HepG2 (cell line): ENCODE results near the gene TFB1M. TPM values are rescaled to one million over a fixed set of nuclear protein-coding genes. Genes with fewer than 3 reads are reported as not detected.

ENCODE experiments used
- FOXC1 ChIP-seq: sonication (generic); formaldehyde crosslinking; IDR thresholded peaks from 2 replicates; pipeline ENCODE4 v1.8.0; 2022; ENCODE audit warnings: mild to moderate bottlenecking, missing genetic modification reagents, borderline replicate concordance
- FOXJ3 ChIP-seq: sonication (generic); formaldehyde crosslinking; IDR thresholded peaks from 2 replicates; pipeline ENCODE4 v1.4.0; 2020; ENCODE audit warnings: missing genetic modification reagents, mild to moderate bottlenecking, borderline replicate concordance
- HHEX ChIP-seq: IDR thresholded peaks from 2 replicates; pipeline ENCODE4 v1.6.1; 2016; ENCODE audit warnings: control low read depth
- JARID2 ChIP-seq: sonication (generic); formaldehyde crosslinking; IDR thresholded peaks from 2 replicates; pipeline ENCODE4 v1.8.1; 2023; ENCODE audit warnings: missing genetic modification reagents, inconsistent platforms; ENCODE audit not compliant: insufficient replicate concordance
- MEIS2 ChIP-seq: sonication (generic); formaldehyde crosslinking; IDR thresholded peaks from 2 replicates; pipeline ENCODE4 v1.9.0; 2021; ENCODE audit warnings: mild to moderate bottlenecking, missing genetic modification reagents
- RXRB ChIP-seq: IDR thresholded peaks from 2 replicates; pipeline ENCODE4 v1.6.1; 2016; ENCODE audit warnings: borderline replicate concordance, missing genetic modification reagents, missing compliant biosample characterization
- SALL2 ChIP-seq: sonication (generic); formaldehyde crosslinking; IDR thresholded peaks from 2 replicates; pipeline ENCODE4 v1.8.1; 2023; ENCODE audit warnings: mild to moderate bottlenecking, missing genetic modification reagents, inconsistent platforms
- SMAD1 ChIP-seq: sonication (generic); formaldehyde crosslinking; IDR thresholded peaks from 2 replicates; pipeline ENCODE4 v1.4.0; 2020; ENCODE audit warnings: missing genetic modification reagents, low read depth, mild to moderate bottlenecking, borderline replicate concordance
- SRF ChIP-seq: IDR thresholded peaks from 2 replicates; pipeline ENCODE4 v1.6.1; 2011; ENCODE audit warnings: mild to moderate bottlenecking, low read depth, low read length, moderate library complexity
- SYNCRIP ChIP-seq: fragments of 200-400 bp; formaldehyde crosslinking; IDR thresholded peaks from 2 replicates; pipeline ENCODE4 v1.6.1; 2018; ENCODE audit warnings: mild to moderate bottlenecking, low read depth, low read length; ENCODE audit not compliant: insufficient read depth
- U2AF1 ChIP-seq: fragments of 200-400 bp; formaldehyde crosslinking; optimal IDR thresholded peaks from 2 replicates; pipeline ENCODE3; 2017; ENCODE audit warnings: mild to moderate bottlenecking, low read depth, low read length
- ZFP37 ChIP-seq: sonication (generic); formaldehyde crosslinking; IDR thresholded peaks from 2 replicates; pipeline ENCODE4 v1.4.0; 2020; ENCODE audit warnings: missing genetic modification reagents, borderline replicate concordance
- ZNF124 ChIP-seq: sonication (generic); formaldehyde crosslinking; IDR thresholded peaks from 2 replicates; pipeline ENCODE4 v1.4.0; 2020; ENCODE audit warnings: missing genetic modification reagents
- ZNF230 ChIP-seq: sonication (generic); formaldehyde crosslinking; IDR thresholded peaks from 2 replicates; pipeline ENCODE4 v1.4.0; 2020; ENCODE audit warnings: mild to moderate bottlenecking, missing genetic modification reagents
- ZNF616 ChIP-seq: sonication (generic); formaldehyde crosslinking; IDR thresholded peaks from 2 replicates; pipeline ENCODE4 v1.5.0; 2020; ENCODE audit warnings: low read depth, mild to moderate bottlenecking, missing genetic modification reagents
- ZNF619 ChIP-seq: sonication (generic); formaldehyde crosslinking; IDR thresholded peaks from 2 replicates; pipeline ENCODE4 v1.4.0; 2020; ENCODE audit warnings: mild to moderate bottlenecking, missing genetic modification reagents
- ZNF878 ChIP-seq: sonication (generic); formaldehyde crosslinking; IDR thresholded peaks from 2 replicates; pipeline ENCODE4 v1.8.1; 2023; ENCODE audit warnings: mild to moderate bottlenecking, missing genetic modification reagents, moderate library complexity
- polyA plus RNA-seq, 8 experiments: library from polyadenylated mRNA; depleted of rRNA in 3 of 8; stranded (reverse) in 7 of 8; unstranded in 1 of 8; fragments of >200 nt; fragmentation: Illumina TruSeq in 4 of 8; extraction: Trizol in 4 of 8; gene quantifications; 2 replicates each; pipeline versions ENCODE4 v1.2.1 to v1.2.3, GENCODE V29; 2011 to 2016; ENCODE audit warnings: low read depth in 4 of 8, missing spikeins in 1 of 8, mixed read lengths in 1 of 8; ENCODE audit not compliant: insufficient read depth in 1 of 8
- total RNA-seq, 5 experiments: library from RNA; depleted of rRNA; stranded (reverse); fragments of >200 nt; fragmentation: Illumina TruSeq; extraction: Trizol; gene quantifications; 2 replicates each; pipeline ENCODE4 v1.2.3, GENCODE V29; 2016; ENCODE audit warnings: low read depth in 1 of 5
- TF ChIP-seq, protein P1 (sequence below): sonication (generic); formaldehyde crosslinking; IDR thresholded peaks from 2 replicates; pipeline ENCODE4 v1.4.0; 2020; ENCODE audit warnings: missing genetic modification reagents, borderline replicate concordance
- TF ChIP-seq, protein P2 (sequence below): sonication (generic); formaldehyde crosslinking; IDR thresholded peaks from 2 replicates; pipeline ENCODE4 v1.5.0; 2020; ENCODE audit warnings: mild to moderate bottlenecking, missing genetic modification reagents, borderline replicate concordance
- TF ChIP-seq, protein P3 (sequence below): IDR thresholded peaks from 2 replicates; pipeline ENCODE4 v1.6.1; 2016; ENCODE audit warnings: missing biosample characterization, missing genetic modification reagents, low read depth
- TF ChIP-seq, protein P4 (sequence below): IDR thresholded peaks from 2 replicates; pipeline ENCODE4 v1.6.1; 2016; ENCODE audit warnings: low read depth

Gene TFB1M
- total and polyA plus RNA-seq, 2 of the 13 experiments (the other 11 are each of a cell fraction or from before 2014, with no cell fraction given): 91.4 to 122 TPM

DNA sequence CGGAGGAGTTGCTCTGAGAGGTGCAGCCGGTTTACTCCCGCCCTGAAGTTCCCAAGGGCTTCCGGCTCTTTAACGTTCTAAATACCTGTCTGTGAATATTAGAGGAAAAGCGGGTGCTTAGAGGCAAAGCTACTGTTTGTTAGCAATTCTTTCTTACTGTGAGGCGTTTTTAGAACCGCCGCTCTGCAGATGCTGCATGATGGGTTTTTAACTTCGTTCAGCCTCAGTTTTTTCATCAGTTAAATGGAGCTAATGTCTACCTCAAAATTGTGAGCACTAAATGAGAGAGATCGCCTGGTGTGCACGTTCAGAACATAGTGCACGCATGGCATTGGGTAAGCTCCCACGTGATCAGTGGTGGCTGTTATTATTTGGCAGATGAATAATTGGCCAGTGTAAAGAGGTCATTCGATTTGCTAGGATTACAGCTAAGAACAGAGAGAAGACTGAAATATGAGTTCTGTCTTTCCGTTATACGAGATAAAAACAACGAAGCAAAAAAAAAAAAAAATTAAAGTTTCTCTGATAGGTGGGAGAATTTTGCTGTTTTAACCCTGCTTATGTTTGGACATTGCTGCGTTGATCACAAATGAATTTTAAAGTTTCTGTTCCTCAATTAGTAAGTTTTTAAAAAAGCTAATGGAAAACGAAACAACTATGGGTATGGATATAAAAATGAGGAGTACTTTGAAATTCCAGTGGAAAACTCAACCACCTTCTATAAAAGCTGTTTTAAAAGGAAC, 660 bp upstream of the TFB1M start (continued):
- TF ChIP-seq, protein P1, sequence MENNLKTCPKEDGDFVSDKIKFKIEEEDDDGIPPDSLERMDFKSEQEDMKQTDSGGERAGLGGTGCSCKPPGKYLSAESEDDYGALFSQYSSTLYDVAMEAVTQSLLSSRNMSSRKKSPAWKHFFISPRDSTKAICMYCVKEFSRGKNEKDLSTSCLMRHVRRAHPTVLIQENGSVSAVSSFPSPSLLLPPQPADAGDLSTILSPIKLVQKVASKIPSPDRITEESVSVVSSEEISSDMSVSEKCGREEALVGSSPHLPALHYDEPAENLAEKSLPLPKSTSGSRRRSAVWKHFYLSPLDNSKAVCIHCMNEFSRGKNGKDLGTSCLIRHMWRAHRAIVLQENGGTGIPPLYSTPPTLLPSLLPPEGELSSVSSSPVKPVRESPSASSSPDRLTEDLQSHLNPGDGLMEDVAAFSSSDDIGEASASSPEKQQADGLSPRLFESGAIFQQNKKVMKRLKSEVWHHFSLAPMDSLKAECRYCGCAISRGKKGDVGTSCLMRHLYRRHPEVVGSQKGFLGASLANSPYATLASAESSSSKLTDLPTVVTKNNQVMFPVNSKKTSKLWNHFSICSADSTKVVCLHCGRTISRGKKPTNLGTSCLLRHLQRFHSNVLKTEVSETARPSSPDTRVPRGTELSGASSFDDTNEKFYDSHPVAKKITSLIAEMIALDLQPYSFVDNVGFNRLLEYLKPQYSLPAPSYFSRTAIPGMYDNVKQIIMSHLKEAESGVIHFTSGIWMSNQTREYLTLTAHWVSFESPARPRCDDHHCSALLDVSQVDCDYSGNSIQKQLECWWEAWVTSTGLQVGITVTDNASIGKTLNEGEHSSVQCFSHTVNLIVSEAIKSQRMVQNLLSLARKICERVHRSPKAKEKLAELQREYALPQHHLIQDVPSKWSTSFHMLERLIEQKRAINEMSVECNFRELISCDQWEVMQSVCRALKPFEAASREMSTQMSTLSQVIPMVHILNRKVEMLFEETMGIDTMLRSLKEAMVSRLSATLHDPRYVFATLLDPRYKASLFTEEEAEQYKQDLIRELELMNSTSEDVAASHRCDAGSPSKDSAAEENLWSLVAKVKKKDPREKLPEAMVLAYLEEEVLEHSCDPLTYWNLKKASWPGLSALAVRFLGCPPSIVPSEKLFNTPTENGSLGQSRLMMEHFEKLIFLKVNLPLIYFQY (CRISPR knock-in tag): peak; percentile 17; the same call in 1 of the 2 replicates
- TF ChIP-seq JARID2 (CRISPR knock-in tag): no peak
- TF ChIP-seq, protein P2, sequence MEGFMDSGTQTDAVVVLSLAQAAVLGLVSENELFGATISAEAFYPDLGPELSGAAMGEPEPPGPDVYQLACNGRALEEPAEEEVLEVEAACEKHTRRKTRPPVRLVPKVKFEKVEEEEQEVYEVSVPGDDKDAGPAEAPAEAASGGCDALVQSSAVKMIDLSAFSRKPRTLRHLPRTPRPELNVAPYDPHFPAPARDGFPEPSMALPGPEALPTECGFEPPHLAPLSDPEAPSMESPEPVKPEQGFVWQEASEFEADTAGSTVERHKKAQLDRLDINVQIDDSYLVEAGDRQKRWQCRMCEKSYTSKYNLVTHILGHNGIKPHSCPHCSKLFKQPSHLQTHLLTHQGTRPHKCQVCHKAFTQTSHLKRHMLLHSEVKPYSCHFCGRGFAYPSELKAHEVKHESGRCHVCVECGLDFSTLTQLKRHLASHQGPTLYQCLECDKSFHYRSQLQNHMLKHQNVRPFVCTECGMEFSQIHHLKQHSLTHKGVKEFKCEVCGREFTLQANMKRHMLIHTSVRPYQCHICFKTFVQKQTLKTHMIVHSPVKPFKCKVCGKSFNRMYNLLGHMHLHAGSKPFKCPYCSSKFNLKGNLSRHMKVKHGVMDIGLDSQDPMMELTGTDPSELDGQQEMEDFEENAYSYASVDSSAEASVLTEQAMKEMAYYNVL (CRISPR knock-in tag): peak; percentile 51; the same call in 1 of the 2 replicates
- TF ChIP-seq SYNCRIP: no peak
- TF ChIP-seq FOXC1 (CRISPR knock-in tag): peak; percentile 81
- TF ChIP-seq ZNF619 (CRISPR knock-in tag): no peak
- TF ChIP-seq SALL2 (CRISPR knock-in tag): no peak
- TF ChIP-seq, protein P3, sequence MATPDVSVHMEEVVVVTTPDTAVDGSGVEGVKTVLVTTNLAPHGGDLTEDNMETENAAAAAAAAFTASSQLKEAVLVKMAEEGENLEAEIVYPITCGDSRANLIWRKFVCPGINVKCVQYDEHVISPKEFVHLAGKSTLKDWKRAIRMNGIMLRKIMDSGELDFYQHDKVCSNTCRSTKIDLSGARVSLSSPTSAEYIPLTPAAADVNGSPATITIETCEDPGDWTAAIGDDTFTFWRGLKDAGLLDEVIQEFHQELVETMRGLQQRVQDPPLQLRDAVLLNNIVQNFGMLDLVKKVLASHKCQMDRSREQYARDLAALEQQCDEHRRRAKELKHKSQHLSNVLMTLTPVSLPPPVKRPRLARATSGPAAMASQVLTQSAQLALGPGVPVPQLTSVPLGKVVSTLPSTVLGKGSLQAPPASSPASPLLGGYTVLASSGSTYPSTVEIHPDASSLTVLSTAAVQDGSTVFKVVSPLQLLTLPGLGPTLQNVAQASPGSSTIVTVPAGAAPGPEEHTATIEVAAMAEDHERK (CRISPR knock-in tag): no peak; the same call in 1 of the 2 replicates
- no peak for TF ChIP-seq ZFP37
- no peak for TF ChIP-seq SMAD1 (CRISPR knock-in tag)
- TF ChIP-seq U2AF1: no peak
- TF ChIP-seq, protein P4, sequence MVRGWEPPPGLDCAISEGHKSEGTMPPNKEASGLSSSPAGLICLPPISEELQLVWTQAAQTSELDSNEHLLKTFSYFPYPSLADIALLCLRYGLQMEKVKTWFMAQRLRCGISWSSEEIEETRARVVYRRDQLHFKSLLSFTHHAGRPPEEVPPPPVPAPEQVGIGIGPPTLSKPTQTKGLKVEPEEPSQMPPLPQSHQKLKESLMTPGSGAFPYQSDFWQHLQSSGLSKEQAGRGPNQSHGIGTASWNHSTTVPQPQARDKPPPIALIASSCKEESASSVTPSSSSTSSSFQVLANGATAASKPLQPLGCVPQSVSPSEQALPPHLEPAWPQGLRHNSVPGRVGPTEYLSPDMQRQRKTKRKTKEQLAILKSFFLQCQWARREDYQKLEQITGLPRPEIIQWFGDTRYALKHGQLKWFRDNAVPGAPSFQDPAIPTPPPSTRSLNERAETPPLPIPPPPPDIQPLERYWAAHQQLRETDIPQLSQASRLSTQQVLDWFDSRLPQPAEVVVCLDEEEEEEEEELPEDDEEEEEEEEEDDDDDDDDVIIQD: peak; percentile 72
- TF ChIP-seq HHEX: no peak
- TF ChIP-seq RXRB (CRISPR knock-in tag): 0 out of 2 replicates have a peak, but pooled peaks have one; percentile 35
- no peak for TF ChIP-seq SRF
- TF ChIP-seq MEIS2 (CRISPR knock-in tag): no peak
- TF ChIP-seq FOXJ3 (CRISPR knock-in tag): no peak
- no peak for TF ChIP-seq ZNF616
- TF ChIP-seq ZNF878: no peak; the same call in 1 of the 2 replicates
- peak; percentile 89 for TF ChIP-seq ZNF124
- 0 out of 2 replicates have a peak, but pooled peaks have one; percentile 31 for TF ChIP-seq ZNF230
